Gastroesophageal sphincter (tissue), 3 donors: Measurements from ENCODE around the gene SLC4A9.

ENCODE experiments used
- CTCF ChIP-seq, 4 experiments: fragments of 200-600 bp in 2 of 4; fragments of 450-650 bp in 2 of 4; sonication (generic) in 1 of 4; IDR thresholded peaks; one replicate each; pipeline ENCODE4 v1.5.1; 2017 to 2019; ENCODE audit warnings: antibody characterized with exemption in 4 of 4, mild to moderate bottlenecking in 2 of 4, moderate library complexity in 2 of 4
- EP300 ChIP-seq: sonication (generic); formaldehyde crosslinking; IDR thresholded peaks from one replicate; pipeline ENCODE4 v1.6.1; 2017; ENCODE audit warnings: antibody characterized with exemption, mild to moderate bottlenecking
- POLR2A ChIP-seq, 2 donors: fragments of 450-650 bp; IDR thresholded peaks; one replicate each; pipeline ENCODE4 v1.6.1; 2017; ENCODE audit warnings: antibody characterized with exemption in 2 of 2, mild to moderate bottlenecking in 2 of 2, moderate library complexity in 1 of 2

GRCh38 chr5:140310434-140310833, 49.6 kb upstream of the SLC4A9 start:
- no peak for TF ChIP-seq CTCF (IDR thresholded peaks at IDR 0.05)
- TF ChIP-seq EP300 = no peak
- TF ChIP-seq POLR2A (IDR thresholded peaks at IDR 0.05) = no peak
